ENCODE measurements around the gene HS6ST3. TPM values are rescaled to one million over a fixed set of nuclear protein-coding genes. Genes with fewer than 3 reads are reported as not detected.
"Not testable (repeated sequence)": the region's sequence is repeated elsewhere in the genome, so short reads cannot be mapped to it uniquely, and the experiment has no call there.

Gene HS6ST3
- total RNA-seq, 2 donors from 2014 or later, result 0.02 to 0.13 TPM

GRCh38 chr13:96766306-96766705, 676.4 kb downstream of the HS6ST3 start:
- no peak for TF ChIP-seq CTCF (IDR thresholded peaks at IDR 0.05)
- intact Hi-C loops (cut with DNase I), result no loop called here
- no peak for DNase-seq
- H3K4me1 ChIP-seq, result no peaks in the 10 kb centered on the region
- H3K36me3 ChIP-seq, result no peaks in the 10 kb centered on the region
- H3K9me3 ChIP-seq, result no peaks in the 10 kb centered on the region
- H3K9ac ChIP-seq (ENCODE audit: low read depth in 2 of 2, low read length in 2 of 2), result no peak overlapping the region
- H3K27ac ChIP-seq, result no peak overlapping the region
- H3K4me3 ChIP-seq, result no peak overlapping the region
- H3K27me3 ChIP-seq, result no peaks in the 10 kb centered on the region

DNA sequence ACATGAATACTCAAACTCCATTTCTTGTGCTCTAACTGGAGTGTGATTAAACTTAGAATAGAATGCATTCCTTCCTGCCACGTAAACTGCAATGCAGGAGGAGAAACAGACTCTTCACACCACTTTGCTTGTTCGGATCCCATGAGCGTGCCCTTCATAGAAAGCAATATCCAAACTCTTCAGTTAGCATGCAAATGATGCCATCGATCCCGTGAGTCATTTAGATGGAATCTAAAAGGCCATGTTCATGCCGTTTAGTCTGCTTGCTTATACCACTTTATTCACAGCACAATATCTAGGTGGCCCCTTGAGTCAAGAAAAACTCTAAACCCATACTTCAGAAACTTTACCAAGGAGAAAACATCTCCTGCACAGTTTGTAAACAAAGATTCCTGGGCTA, 678.6 kb downstream of the HS6ST3 start:
- Histone ChIP-seq H3K9ac (ENCODE audit: low read depth in 2 of 2, low read length in 2 of 2) (no peak overlapping the region), H3K27me3 (no peaks in the 10 kb centered on the region), H3K9me3 (no peaks in the 10 kb centered on the region), H3K4me3 (no peak overlapping the region), H3K36me3 (no peaks in the 10 kb centered on the region), H3K4me1 (no peaks in the 10 kb centered on the region), H3K27ac (no peak overlapping the region)
- TF ChIP-seq CTCF (IDR thresholded peaks at IDR 0.05), result no peak
- intact Hi-C loops (cut with DNase I), result no loop called here
- no peak for DNase-seq

DNA sequence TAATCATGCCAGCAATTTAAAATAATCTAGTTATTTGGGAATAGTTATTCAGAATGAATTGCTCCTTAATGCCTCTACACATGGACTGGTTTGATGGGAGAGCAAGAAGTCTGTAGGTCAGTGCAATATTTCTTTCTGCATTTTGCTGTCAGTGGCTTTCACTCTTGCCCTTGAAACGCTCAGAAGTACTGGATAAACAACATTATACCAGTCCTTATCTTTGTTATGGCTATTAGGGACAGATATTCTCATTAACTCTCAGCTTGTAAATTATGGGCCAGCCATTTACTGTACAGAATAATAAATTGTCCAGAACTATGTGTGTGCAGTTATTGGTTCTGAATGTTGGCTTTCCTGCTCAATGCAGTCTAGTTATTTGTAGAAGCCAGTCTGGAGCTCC, 680.0 kb downstream of the HS6ST3 start:
- no peak for DNase-seq
- H3K9me3 ChIP-seq, result no peaks in the 10 kb centered on the region
- no peaks in the 10 kb centered on the region for H3K36me3 ChIP-seq
- no peak overlapping the region for H3K4me3 ChIP-seq
- TF ChIP-seq CTCF (IDR thresholded peaks at IDR 0.05), result no peak
- H3K4me1 ChIP-seq, result no peaks in the 10 kb centered on the region
- intact Hi-C loops (cut with DNase I), result no loop called here
- H3K9ac ChIP-seq (ENCODE audit: low read depth in 2 of 2, low read length in 2 of 2), result no peak overlapping the region
- no peak overlapping the region for H3K27ac ChIP-seq
- no peaks in the 10 kb centered on the region for H3K27me3 ChIP-seq

GRCh38 chr13:96771486-96772367, 681.8 kb downstream of the HS6ST3 start:
- intact Hi-C loops (cut with DNase I), result no loop called here

GRCh38 chr13:96772426-96772825, 682.5 kb downstream of the HS6ST3 start:
- no peak for TF ChIP-seq CTCF (IDR thresholded peaks at IDR 0.05)
- Histone ChIP-seq H3K4me1 (no peaks in the 10 kb centered on the region), H3K9ac (ENCODE audit: low read depth in 2 of 2, low read length in 2 of 2) (no peak overlapping the region), H3K36me3 (no peaks in the 10 kb centered on the region), H3K27ac (no peak overlapping the region), H3K27me3 (no peaks in the 10 kb centered on the region), H3K4me3 (no peak overlapping the region), H3K9me3 (no peaks in the 10 kb centered on the region)
- intact Hi-C loops (cut with DNase I), result no loop called here
- no peak for DNase-seq

More at GRCh38 chr13:96771486-96772367, 681.8 kb downstream of the HS6ST3 start:
- TF ChIP-seq CTCF (IDR thresholded peaks at IDR 0.05), result no peak
- Histone ChIP-seq H3K9me3 (no peaks in the 10 kb centered on the region), H3K4me3 (no peak overlapping the region), H3K36me3 (no peaks in the 10 kb centered on the region), H3K27me3 (no peaks in the 10 kb centered on the region), H3K9ac (ENCODE audit: low read depth in 2 of 2, low read length in 2 of 2) (no peak overlapping the region), H3K27ac (no peak overlapping the region), H3K4me1 (no peaks in the 10 kb centered on the region)
- no peak for DNase-seq

GRCh38 chr13:96778302-96778701, 688.4 kb downstream of the HS6ST3 start:
- DNase-seq; H3K27me3 ChIP-seq; H3K27ac ChIP-seq; H3K4me3 ChIP-seq; H3K9me3 ChIP-seq; intact Hi-C loops (cut with DNase I); H3K36me3 ChIP-seq; H3K9ac ChIP-seq (ENCODE audit: low read depth in 2 of 2, low read length in 2 of 2); H3K4me1 ChIP-seq: not testable (repeated sequence)

Measured in colonic mucosa (tissue), 4 donors.